ENCODE measurements around the gene CAPN15.

- TF ChIP-seq, protein P1, sequence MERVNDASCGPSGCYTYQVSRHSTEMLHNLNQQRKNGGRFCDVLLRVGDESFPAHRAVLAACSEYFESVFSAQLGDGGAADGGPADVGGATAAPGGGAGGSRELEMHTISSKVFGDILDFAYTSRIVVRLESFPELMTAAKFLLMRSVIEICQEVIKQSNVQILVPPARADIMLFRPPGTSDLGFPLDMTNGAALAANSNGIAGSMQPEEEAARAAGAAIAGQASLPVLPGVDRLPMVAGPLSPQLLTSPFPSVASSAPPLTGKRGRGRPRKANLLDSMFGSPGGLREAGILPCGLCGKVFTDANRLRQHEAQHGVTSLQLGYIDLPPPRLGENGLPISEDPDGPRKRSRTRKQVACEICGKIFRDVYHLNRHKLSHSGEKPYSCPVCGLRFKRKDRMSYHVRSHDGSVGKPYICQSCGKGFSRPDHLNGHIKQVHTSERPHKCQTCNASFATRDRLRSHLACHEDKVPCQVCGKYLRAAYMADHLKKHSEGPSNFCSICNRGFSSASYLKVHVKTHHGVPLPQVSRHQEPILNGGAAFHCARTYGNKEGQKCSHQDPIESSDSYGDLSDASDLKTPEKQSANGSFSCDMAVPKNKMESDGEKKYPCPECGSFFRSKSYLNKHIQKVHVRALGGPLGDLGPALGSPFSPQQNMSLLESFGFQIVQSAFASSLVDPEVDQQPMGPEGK (CRISPR knock-in tag; IDR thresholded peaks at IDR 0.05; ENCODE audit: borderline replicate concordance) = no peak
- TF ChIP-seq TCF4 (CRISPR knock-in tag; IDR thresholded peaks at IDR 0.05; ENCODE audit: borderline replicate concordance) (no peak), CSDC2 (CRISPR knock-in tag; IDR thresholded peaks at IDR 0.05) (no peak), ZNF70 (CRISPR knock-in tag; IDR thresholded peaks at IDR 0.05) (no peak), ESRRG (CRISPR knock-in tag; IDR thresholded peaks at IDR 0.05) (no peak), ZFP3 (CRISPR knock-in tag; IDR thresholded peaks at IDR 0.05) (no peak), PPARA (CRISPR knock-in tag; IDR thresholded peaks at IDR 0.05; ENCODE audit: borderline replicate concordance) (no peak), OSR1 (CRISPR knock-in tag; IDR thresholded peaks at IDR 0.05) (no peak), RARB (CRISPR knock-in tag; IDR thresholded peaks at IDR 0.05) (no peak), ZFP30 (CRISPR knock-in tag; IDR thresholded peaks at IDR 0.05) (no peak), ARNTL (CRISPR knock-in tag; IDR thresholded peaks at IDR 0.05; ENCODE audit: borderline replicate concordance, low read depth) (no peak), ZC3H10 (CRISPR knock-in tag; IDR thresholded peaks at IDR 0.05) (no peak), BACH2 (CRISPR knock-in tag; IDR thresholded peaks at IDR 0.05; ENCODE audit: borderline replicate concordance) (no peak)
Observed at GRCh38 chr16:539901-540530, 12.5 kb downstream of the CAPN15 start.
